ENCODE data around the gene VMAC. TPM values are rescaled to one million over a fixed set of nuclear protein-coding genes. Genes with fewer than 3 reads are reported as not detected.

The VMAC gene
- polyA plus RNA-seq, 4 donors, result 1.1 to 8.8 (median 2.7) TPM

GRCh38 chr19:5896365-5897076, 8.2 kb upstream of the VMAC start:
- Histone ChIP-seq H3K4me3 (ENCODE audit: low read depth in 1 of 3, low read length in 3 of 3) (no peak overlapping the region), H3K4me1 (ENCODE audit: control insufficient read depth in 3 of 3, insufficient read depth in 2 of 3, low read depth in 1 of 3, low read length in 2 of 3) (peaks cover 0 to 9% (median 0%) of the 10 kb centered on the region in 3 donors), H3K27ac (ENCODE audit: low read depth in 1 of 3, low read length in 2 of 3) (no peak overlapping the region), H3K36me3 (ENCODE audit: control insufficient read depth in 3 of 3, insufficient read depth in 2 of 3, low read depth in 1 of 3, low read length in 3 of 3) (peaks cover 7 to 64% (median 13%) of the 10 kb centered on the region in 3 donors), H3K9me3 (ENCODE audit: control insufficient read depth in 2 of 2, insufficient read depth in 1 of 2, low read depth in 1 of 2, low read length in 1 of 2) (no peaks in the 10 kb centered on the region), H3K27me3 (ENCODE audit: control insufficient read depth in 3 of 3, insufficient read depth in 3 of 3, low read length in 3 of 3) (peaks cover 0 to 8% (median 0%) of the 10 kb centered on the region in 3 donors)
- DNase-seq, result no peak
- WGBS, 3 donors, result 85 to 89% (median 88%) methylated on average over 28 to 29 of the region's 29 CpGs
- FAIRE-seq, result no peak

- H3K9me3 ChIP-seq (ENCODE audit: control insufficient read depth in 2 of 2, insufficient read depth in 1 of 2, low read depth in 1 of 2, low read length in 1 of 2), result no peaks in the 10 kb centered on the region
- peaks cover 0 to 1% (median 0%) of the 10 kb centered on the region in 3 donors for H3K27me3 ChIP-seq (ENCODE audit: control insufficient read depth in 3 of 3, insufficient read depth in 3 of 3, low read length in 3 of 3)
- WGBS, 3 donors, result 93 to 95% (median 94%) methylated on average over 29 to 30 of the region's 30 CpGs
- H3K4me1 ChIP-seq (ENCODE audit: control insufficient read depth in 3 of 3, insufficient read depth in 2 of 3, low read depth in 1 of 3, low read length in 2 of 3), result peaks cover 0 to under 1% (median under 1%) of the 10 kb centered on the region in 3 donors
- no peak for FAIRE-seq
- H3K36me3 ChIP-seq (ENCODE audit: control insufficient read depth in 3 of 3, insufficient read depth in 2 of 3, low read depth in 1 of 3, low read length in 3 of 3), result peaks cover 7 to 68% (median 13%) of the 10 kb centered on the region in 3 donors
- H3K4me3 ChIP-seq (ENCODE audit: low read depth in 1 of 3, low read length in 3 of 3), result no peak overlapping the region
- H3K27ac ChIP-seq (ENCODE audit: low read depth in 1 of 3, low read length in 2 of 3), result no peak overlapping the region
- no peak for DNase-seq
These were observed 7.3 kb upstream of the VMAC start for GRCh38 chr19:5897189-5897969.

GRCh38 chr19:5899728-5900526, 4.7 kb upstream of the VMAC start:
- DNase-seq (no peak), FAIRE-seq (no peak)
- H3K27ac ChIP-seq (ENCODE audit: low read depth in 1 of 3, low read length in 2 of 3), result no peak overlapping the region
- H3K4me3 ChIP-seq (ENCODE audit: low read depth in 1 of 3, low read length in 3 of 3), result no peak overlapping the region
- peaks cover 7 to 58% (median 13%) of the 10 kb centered on the region in 3 donors for H3K36me3 ChIP-seq (ENCODE audit: control insufficient read depth in 3 of 3, insufficient read depth in 2 of 3, low read depth in 1 of 3, low read length in 3 of 3)
- no peaks in the 10 kb centered on the region for H3K27me3 ChIP-seq (ENCODE audit: control insufficient read depth in 3 of 3, insufficient read depth in 3 of 3, low read length in 3 of 3)
- peaks cover 0 to 5% (median 3%) of the 10 kb centered on the region in 3 donors for H3K4me1 ChIP-seq (ENCODE audit: control insufficient read depth in 3 of 3, insufficient read depth in 2 of 3, low read depth in 1 of 3, low read length in 2 of 3)
- H3K9me3 ChIP-seq (ENCODE audit: control insufficient read depth in 2 of 2, insufficient read depth in 1 of 2, low read depth in 1 of 2, low read length in 1 of 2), result no peaks in the 10 kb centered on the region
- WGBS, 3 donors, result 88 to 91% (median 89%) methylated on average over 12 to 13 of the region's 13 CpGs

GRCh38 chr19:5900976-5901375, 3.7 kb upstream of the VMAC start:
- WGBS, 3 donors, result 87 to 92% (median 88%) methylated on average over 8 of the region's 8 CpGs
- no peaks in the 10 kb centered on the region for H3K9me3 ChIP-seq (ENCODE audit: control insufficient read depth in 2 of 2, insufficient read depth in 1 of 2, low read depth in 1 of 2, low read length in 1 of 2)
- no peak overlapping the region for H3K27ac ChIP-seq (ENCODE audit: low read depth in 1 of 3, low read length in 2 of 3)
- no peak for DNase-seq
- peaks cover 5 to 50% (median 7%) of the 10 kb centered on the region in 3 donors for H3K36me3 ChIP-seq (ENCODE audit: control insufficient read depth in 3 of 3, insufficient read depth in 2 of 3, low read depth in 1 of 3, low read length in 3 of 3)
- peaks cover 0 to 10% (median 3%) of the 10 kb centered on the region in 3 donors for H3K4me1 ChIP-seq (ENCODE audit: control insufficient read depth in 3 of 3, insufficient read depth in 2 of 3, low read depth in 1 of 3, low read length in 2 of 3)
- no peak overlapping the region for H3K4me3 ChIP-seq (ENCODE audit: low read depth in 1 of 3, low read length in 3 of 3)
- FAIRE-seq, result no peak
- H3K27me3 ChIP-seq (ENCODE audit: control insufficient read depth in 3 of 3, insufficient read depth in 3 of 3, low read length in 3 of 3), result no peaks in the 10 kb centered on the region

GRCh38 chr19:5903056-5903623, 1.5 kb upstream of the VMAC start:
- DNase-seq (peak in 1 of 2 donors; percentile 52), FAIRE-seq (no peak)
- Histone ChIP-seq H3K4me1 (ENCODE audit: control insufficient read depth in 3 of 3, insufficient read depth in 2 of 3, low read depth in 1 of 3, low read length in 2 of 3) (peaks cover 0 to 10% (median 3%) of the 10 kb centered on the region in 3 donors), H3K27me3 (ENCODE audit: control insufficient read depth in 3 of 3, insufficient read depth in 3 of 3, low read length in 3 of 3) (no peaks in the 10 kb centered on the region), H3K4me3 (ENCODE audit: low read depth in 1 of 3, low read length in 3 of 3) (peak overlapping the region; percentile 75 to 96 (median 87)), H3K27ac (ENCODE audit: low read depth in 1 of 3, low read length in 2 of 3) (peak overlapping the region; percentile 69 to 95 (median 92)), H3K9me3 (ENCODE audit: control insufficient read depth in 2 of 2, insufficient read depth in 1 of 2, low read depth in 1 of 2, low read length in 1 of 2) (no peaks in the 10 kb centered on the region), H3K36me3 (ENCODE audit: control insufficient read depth in 3 of 3, insufficient read depth in 2 of 3, low read depth in 1 of 3, low read length in 3 of 3) (peaks cover 2 to 32% (median 2%) of the 10 kb centered on the region in 3 donors)
- 0 to 1% (median 1%) methylated on average over 27 of the region's 27 CpGs for WGBS, 3 donors

GRCh38 chr19:5903624-5904351, 884 bp upstream of the VMAC start, which contains the start of gene NDUFA11:
Gene NDUFA11 (minus strand): TSS chr19:5903790. CDS start chr19:5903708, 82 bp downstream.
- Histone ChIP-seq H3K9me3 (ENCODE audit: control insufficient read depth in 2 of 2, insufficient read depth in 1 of 2, low read depth in 1 of 2, low read length in 1 of 2) (no peaks in the 10 kb centered on the region), H3K36me3 (ENCODE audit: control insufficient read depth in 3 of 3, insufficient read depth in 2 of 3, low read depth in 1 of 3, low read length in 3 of 3) (peaks cover 2 to 33% (median 2%) of the 10 kb centered on the region in 3 donors), H3K4me3 (ENCODE audit: low read depth in 1 of 3, low read length in 3 of 3) (peak within 1 kb of the TSS; percentile 75 to 96 (median 87)), H3K4me1 (ENCODE audit: control insufficient read depth in 3 of 3, insufficient read depth in 2 of 3, low read depth in 1 of 3, low read length in 2 of 3) (peaks cover 0 to 10% (median 3%) of the 10 kb centered on the region in 3 donors), H3K27ac (ENCODE audit: low read depth in 1 of 3, low read length in 2 of 3) (peak within 1 kb of the TSS; percentile 69 to 95 (median 92)), H3K27me3 (ENCODE audit: control insufficient read depth in 3 of 3, insufficient read depth in 3 of 3, low read length in 3 of 3) (no peaks in the 10 kb centered on the region)
- 0% methylated on average over 55 to 57 of the region's 57 CpGs for whole genome bisulfite sequencing, 3 donors
- FAIRE-seq, result no peak
- DNase-seq, result peak; percentile 98 to 99

GRCh38 chr19:5905114-5905778, 574 bp downstream of the VMAC start:
- WGBS, 3 donors, result 40 to 46% (median 42%) methylated on average over 31 of the region's 31 CpGs
- Histone ChIP-seq H3K4me3 (ENCODE audit: low read depth in 1 of 3, low read length in 3 of 3) (peak overlapping the region; percentile 70 to 91 (median 71)), H3K36me3 (ENCODE audit: control insufficient read depth in 3 of 3, insufficient read depth in 2 of 3, low read depth in 1 of 3, low read length in 3 of 3) (peaks cover 4 to 36% (median 6%) of the 10 kb centered on the region in 3 donors), H3K9me3 (ENCODE audit: control insufficient read depth in 2 of 2, insufficient read depth in 1 of 2, low read depth in 1 of 2, low read length in 1 of 2) (no peaks in the 10 kb centered on the region), H3K27me3 (ENCODE audit: control insufficient read depth in 3 of 3, insufficient read depth in 3 of 3, low read length in 3 of 3) (no peaks in the 10 kb centered on the region), H3K4me1 (ENCODE audit: control insufficient read depth in 3 of 3, insufficient read depth in 2 of 3, low read depth in 1 of 3, low read length in 2 of 3) (peaks cover 0 to 10% (median 3%) of the 10 kb centered on the region in 3 donors), H3K27ac (ENCODE audit: low read depth in 1 of 3, low read length in 2 of 3) (peak overlapping the region; percentile 61 to 89 (median 62))
- no peak for DNase-seq
- no peak for FAIRE-seq

Data from small intestine (tissue), 7 donors.